ENCODE data around the gene SDCCAG8.

The SDCCAG8 gene

GRCh38 chr1:243454328-243454997 is 198.6 kb downstream of the SDCCAG8 start:
- FAIRE-seq, result no peak
- no peak for DNase-seq (ENCODE audit: low spot score)

GRCh38 chr1:243455760-243456651 is 200.2 kb downstream of the SDCCAG8 start:
- FAIRE-seq (no peak), DNase-seq (ENCODE audit: low spot score) (no peak)

- FAIRE-seq, result no peak
- no peak for DNase-seq (ENCODE audit: low spot score)
Observed at GRCh38 chr1:243457363-243457982, 201.6 kb downstream of the SDCCAG8 start.

GRCh38 chr1:243459059-243459458 is 203.2 kb downstream of the SDCCAG8 start:
- no peak for DNase-seq (ENCODE audit: low spot score)

GRCh38 chr1:243461700-243462099 is 205.9 kb downstream of the SDCCAG8 start:
- no peak for FAIRE-seq
- no peak for DNase-seq (ENCODE audit: low spot score)

More at GRCh38 chr1:243459059-243459458, 203.2 kb downstream of the SDCCAG8 start:
- no peak for FAIRE-seq

GRCh38 chr1:243462929-243463697 is 207.3 kb downstream of the SDCCAG8 start:
- FAIRE-seq (no peak), DNase-seq (ENCODE audit: low spot score) (no peak)

GRCh38 chr1:243465081-243465480 is 209.2 kb downstream of the SDCCAG8 start:
- no peak for FAIRE-seq

GRCh38 chr1:243465738-243466137 is 209.9 kb downstream of the SDCCAG8 start:
- no peak for DNase-seq (ENCODE audit: low spot score)
- no peak for FAIRE-seq

More at GRCh38 chr1:243465081-243465480, 209.2 kb downstream of the SDCCAG8 start:
- DNase-seq (ENCODE audit: low spot score), result no peak

- FAIRE-seq (no peak), DNase-seq (ENCODE audit: low spot score) (no peak)
Observed at GRCh38 chr1:243469497-243469896, 213.7 kb downstream of the SDCCAG8 start.

GRCh38 chr1:243470502-243470901 is 214.7 kb downstream of the SDCCAG8 start:
- FAIRE-seq (no peak), DNase-seq (ENCODE audit: low spot score) (no peak)

- FAIRE-seq, result no peak
- DNase-seq (ENCODE audit: low spot score), result no peak
Observed at GRCh38 chr1:243471026-243471685, 215.3 kb downstream of the SDCCAG8 start.

- DNase-seq (ENCODE audit: low spot score), result no peak
- FAIRE-seq, result no peak
Observed at GRCh38 chr1:243471754-243472745, 216.2 kb downstream of the SDCCAG8 start.

GRCh38 chr1:243473227-243474135 is 217.6 kb downstream of the SDCCAG8 start:
- no peak for DNase-seq (ENCODE audit: low spot score)
- FAIRE-seq, result no peak

- DNase-seq (ENCODE audit: low spot score) (no peak), FAIRE-seq (no peak)
Observed at GRCh38 chr1:243474136-243474881, 218.5 kb downstream of the SDCCAG8 start.

GRCh38 chr1:243474906-243475305 is 219.1 kb downstream of the SDCCAG8 start:
- DNase-seq (ENCODE audit: low spot score) (no peak), FAIRE-seq (no peak)

GRCh38 chr1:243475966-243476365 is 220.1 kb downstream of the SDCCAG8 start:
- FAIRE-seq, result no peak
- DNase-seq (ENCODE audit: low spot score), result peak; percentile 28

GRCh38 chr1:243477731-243478290 is 222.0 kb downstream of the SDCCAG8 start:
- DNase-seq (ENCODE audit: low spot score), result no peak
- no peak for FAIRE-seq
